HFF-Myc (cell line): ENCODE data around the gene HK3.

ENCODE experiments used
- DNase-seq: peaks from one replicate; pipeline ENCODE4 v3.0.0-alpha.2; 2011; ENCODE audit warnings: low read depth; ENCODE audit errors: extremely low read depth
- H3K4me3 ChIP-seq: replicated peaks from 2 replicates; pipeline ENCODE4 v1.5.1; 2011; ENCODE audit warnings: low read depth, mild to moderate bottlenecking, control low read depth, low read length
- TF ChIP-seq, protein P1 (sequence below): IDR thresholded peaks from 2 replicates; pipeline ENCODE4 v1.5.1; 2012; ENCODE audit warnings: mild to moderate bottlenecking, low read depth, low read length, control low read depth; ENCODE audit errors: missing control alignments

The HK3 gene

DNA sequence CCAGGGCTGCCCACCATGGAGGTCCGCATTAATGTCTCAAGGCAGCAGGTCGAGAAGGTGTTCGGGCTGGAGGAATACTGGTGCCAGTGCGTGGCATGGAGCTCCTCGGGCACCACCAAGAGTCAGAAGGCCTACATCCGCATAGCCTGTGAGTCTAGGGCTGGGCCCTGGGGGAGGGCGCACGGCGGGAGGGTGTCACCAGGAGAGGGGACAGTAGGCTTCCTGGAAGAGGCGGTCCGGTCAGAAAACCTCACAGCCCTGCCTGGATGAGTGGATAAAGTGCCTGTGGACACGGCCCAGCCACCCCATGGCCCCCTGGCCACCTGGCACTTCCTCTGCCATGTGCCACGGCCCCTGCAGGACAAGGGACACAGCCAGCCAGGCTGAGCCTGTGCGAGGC is 31.0 kb downstream of the HK3 start:
- TF ChIP-seq, protein P1, sequence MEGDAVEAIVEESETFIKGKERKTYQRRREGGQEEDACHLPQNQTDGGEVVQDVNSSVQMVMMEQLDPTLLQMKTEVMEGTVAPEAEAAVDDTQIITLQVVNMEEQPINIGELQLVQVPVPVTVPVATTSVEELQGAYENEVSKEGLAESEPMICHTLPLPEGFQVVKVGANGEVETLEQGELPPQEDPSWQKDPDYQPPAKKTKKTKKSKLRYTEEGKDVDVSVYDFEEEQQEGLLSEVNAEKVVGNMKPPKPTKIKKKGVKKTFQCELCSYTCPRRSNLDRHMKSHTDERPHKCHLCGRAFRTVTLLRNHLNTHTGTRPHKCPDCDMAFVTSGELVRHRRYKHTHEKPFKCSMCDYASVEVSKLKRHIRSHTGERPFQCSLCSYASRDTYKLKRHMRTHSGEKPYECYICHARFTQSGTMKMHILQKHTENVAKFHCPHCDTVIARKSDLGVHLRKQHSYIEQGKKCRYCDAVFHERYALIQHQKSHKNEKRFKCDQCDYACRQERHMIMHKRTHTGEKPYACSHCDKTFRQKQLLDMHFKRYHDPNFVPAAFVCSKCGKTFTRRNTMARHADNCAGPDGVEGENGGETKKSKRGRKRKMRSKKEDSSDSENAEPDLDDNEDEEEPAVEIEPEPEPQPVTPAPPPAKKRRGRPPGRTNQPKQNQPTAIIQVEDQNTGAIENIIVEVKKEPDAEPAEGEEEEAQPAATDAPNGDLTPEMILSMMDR = no peak
- H3K4me3 ChIP-seq = no peak overlapping the region
- no peak for DNase-seq

DNA sequence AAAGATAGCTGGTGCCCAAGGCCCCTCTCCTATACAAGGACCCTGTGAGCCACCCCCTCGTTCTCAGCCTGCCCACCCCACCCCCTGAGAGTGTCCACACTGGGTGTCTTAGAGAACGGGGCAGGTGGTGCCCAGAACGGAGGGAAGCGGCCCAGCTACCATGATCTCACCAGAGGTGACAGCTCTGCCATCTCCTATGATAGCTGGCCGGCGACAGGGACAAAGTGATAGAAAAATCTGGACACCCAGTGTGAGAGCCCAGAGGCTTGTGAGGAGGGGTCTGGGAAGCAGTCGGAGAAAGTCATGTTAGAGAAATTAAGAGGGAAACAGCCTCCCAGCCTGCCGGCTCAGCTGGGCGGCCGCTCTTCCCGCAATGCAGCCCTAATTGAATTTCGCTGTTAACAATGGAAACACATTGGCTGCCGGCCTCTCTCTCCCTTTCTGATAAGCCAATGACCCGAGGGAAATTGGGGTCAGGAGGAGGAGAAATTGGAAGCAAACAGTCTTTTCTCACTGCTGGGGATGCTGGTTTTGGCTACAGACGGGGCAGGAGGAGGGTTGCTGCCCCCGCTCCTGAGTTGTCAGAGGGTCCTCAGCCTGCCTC is 32.3 kb downstream of the HK3 start:
- H3K4me3 ChIP-seq = no peak overlapping the region
- TF ChIP-seq, protein P1 = no peak
- no peak for DNase-seq

DNA sequence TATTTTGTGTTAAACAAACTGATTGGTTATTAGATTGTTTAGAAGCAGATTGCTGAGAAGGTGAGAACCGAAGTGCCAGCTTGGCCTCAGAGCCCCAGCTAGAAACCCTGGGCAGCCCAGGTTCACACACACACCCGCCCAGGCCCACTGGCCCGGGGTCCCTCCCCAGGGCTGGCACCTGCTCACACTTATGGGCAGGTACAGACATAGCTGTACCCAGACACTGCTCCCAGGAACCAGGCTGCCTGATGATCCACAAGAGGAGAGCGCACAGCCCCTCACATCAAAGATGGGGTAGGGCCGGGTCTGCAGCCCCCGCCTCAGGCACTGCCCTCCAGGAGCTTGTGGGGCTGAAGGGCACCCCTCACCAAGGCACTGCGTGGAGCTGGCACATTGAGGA is 33.2 kb downstream of the HK3 start:
- TF ChIP-seq, protein P1 = no peak
- no peak for DNase-seq
- H3K4me3 ChIP-seq = no peak overlapping the region

DNA sequence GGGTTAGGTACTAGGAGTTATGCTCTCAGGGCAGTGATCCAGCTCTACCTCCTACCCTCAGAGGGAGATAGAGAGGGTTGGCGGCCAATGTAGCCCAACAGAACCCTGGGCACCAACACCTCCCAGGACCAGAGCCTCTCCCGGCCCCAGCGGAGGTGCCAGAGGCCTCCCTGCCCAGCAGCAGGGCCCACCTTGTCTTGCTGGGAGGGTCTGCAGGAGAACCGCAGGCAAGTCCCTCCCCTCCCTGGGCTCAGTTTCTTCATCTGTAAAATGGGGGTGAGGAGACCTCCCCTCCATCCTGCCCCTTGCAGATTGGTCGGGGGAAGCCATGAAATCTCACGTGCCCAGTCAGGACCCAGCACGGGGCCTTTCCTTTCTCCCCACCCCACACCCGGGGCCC is 34.4 kb downstream of the HK3 start:
- DNase-seq = no peak
- no peak overlapping the region for H3K4me3 ChIP-seq
- TF ChIP-seq, protein P1 = no peak

DNA sequence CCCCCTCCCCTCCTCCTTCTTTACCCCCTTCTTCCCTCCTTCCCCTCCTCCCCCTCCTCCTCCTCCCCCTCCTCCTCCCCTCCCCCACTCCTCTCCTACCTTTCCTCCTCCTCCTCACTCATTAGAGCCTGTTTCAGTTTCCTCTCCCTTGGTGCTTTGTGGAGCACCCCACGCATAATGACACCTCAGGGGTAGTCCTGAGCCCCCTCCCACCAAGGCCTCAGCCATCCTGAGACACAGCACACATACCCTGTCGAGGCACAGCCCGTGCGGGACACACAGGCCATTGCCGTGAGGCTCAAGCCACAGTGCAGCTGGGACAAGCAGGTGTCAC is 35.4 kb downstream of the HK3 start:
- TF ChIP-seq, protein P1 = no peak
- no peak overlapping the region for H3K4me3 ChIP-seq
- DNase-seq = no peak

DNA sequence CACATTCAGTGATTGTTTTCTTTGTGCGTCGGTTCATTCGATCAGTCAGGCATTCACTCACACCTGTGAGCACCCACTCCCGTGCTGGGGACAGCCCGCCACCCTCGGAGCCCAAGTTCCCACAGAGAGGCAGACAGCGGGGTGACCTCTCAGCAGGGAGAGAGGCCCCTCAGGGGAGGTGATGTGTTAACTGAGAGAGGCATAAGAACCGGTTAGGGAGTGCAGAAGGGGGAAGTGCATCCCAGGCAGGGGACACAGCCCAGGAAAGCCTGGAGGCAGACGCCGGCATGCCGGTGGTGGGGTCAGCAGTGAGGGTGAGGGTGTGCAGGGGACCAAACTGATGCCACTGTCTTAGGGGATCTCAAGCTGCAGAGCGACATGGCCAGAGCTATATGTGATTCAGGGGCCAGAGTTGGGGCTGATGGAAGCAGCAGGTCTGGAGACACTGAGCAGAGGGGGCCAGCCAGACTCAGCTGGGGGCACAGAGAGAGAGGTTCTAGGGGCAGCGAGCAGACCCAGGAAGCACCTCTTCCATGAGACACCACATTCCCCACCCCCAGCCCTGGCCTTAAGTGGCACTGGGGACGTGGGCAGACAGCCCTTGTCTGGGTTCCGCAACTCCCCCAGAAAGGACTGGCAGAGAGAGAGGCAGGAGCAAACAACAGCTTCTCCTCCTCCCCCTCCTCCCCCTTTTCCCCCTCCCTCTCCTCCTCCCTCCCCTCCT is 35.9 kb downstream of the HK3 start:
- no peak for DNase-seq
- no peak overlapping the region for H3K4me3 ChIP-seq
- TF ChIP-seq, protein P1 = no peak
